ENCODE measurements around the gene RNLS.

RNLS gene

GRCh38 chr10:88457660-88458059 is 125.5 kb downstream of the RNLS start:
- no peak for TF ChIP-seq PRDM1 (tag by site-specific recombination; IDR thresholded peaks at IDR 0.05)
- peak; percentile 76 for TF ChIP-seq SCRT2 (tag by site-specific recombination; IDR thresholded peaks at IDR 0.05)
- no peak for TF ChIP-seq ZNF664 (tag by site-specific recombination; IDR thresholded peaks at IDR 0.05)
- peak; percentile 20; the same call in 1 of the 2 replicates for TF ChIP-seq SCRT1 (tag by site-specific recombination; IDR thresholded peaks at IDR 0.05; ENCODE audit: borderline replicate concordance)
- 0 out of 2 replicates have a peak, but pooled peaks have one; percentile 20 for TF ChIP-seq ZBTB17 (tag by site-specific recombination; IDR thresholded peaks at IDR 0.05)
- TF ChIP-seq CTCF (tag by site-specific recombination; IDR thresholded peaks at IDR 0.05): 0 out of 2 replicates have a peak, but pooled peaks have one; percentile 23
- Histone ChIP-seq H3K36me3 (ENCODE audit: control insufficient read depth in 2 of 2, insufficient read depth in 1 of 2, low read length in 2 of 2) (no peaks in the 10 kb centered on the region), H3K4me1 (ENCODE audit: control insufficient read depth, insufficient read depth, low read length) (no peaks in the 10 kb centered on the region), H3K9me3 (ENCODE audit: control insufficient read depth, insufficient read depth, low read depth, low read length) (no peaks in the 10 kb centered on the region), H3K27ac (ENCODE audit: extremely low read depth, low read depth, low read length) (no peak overlapping the region), H3K4me3 (ENCODE audit: low read depth, low read length) (no peak overlapping the region)
- POLR2A ChIA-PET: no interaction called here
- CTCF ChIA-PET: interaction anchor here (0.6 to 0.7 kb wide), 2 partner anchors 60 to 468 kb away, joined by 3 read pairs; no protein-coding TSS in a partner anchor

GRCh38 chr10:88456730-88457129 is 126.4 kb downstream of the RNLS start:
- Histone ChIP-seq H3K4me1 (ENCODE audit: control insufficient read depth, insufficient read depth, low read length) (no peaks in the 10 kb centered on the region), H3K27ac (ENCODE audit: extremely low read depth, low read depth, low read length) (no peak overlapping the region), H3K4me3 (ENCODE audit: low read depth, low read length) (no peak overlapping the region), H3K9me3 (ENCODE audit: control insufficient read depth, insufficient read depth, low read depth, low read length) (no peaks in the 10 kb centered on the region), H3K36me3 (ENCODE audit: control insufficient read depth in 2 of 2, insufficient read depth in 1 of 2, low read length in 2 of 2) (no peaks in the 10 kb centered on the region)
- CTCF ChIA-PET: no interaction called here
- POLR2A ChIA-PET: no interaction called here
- no peak for TF ChIP-seq ZNF274 (IDR thresholded peaks at IDR 0.05; ENCODE audit: low read length)
- no peak for TF ChIP-seq ZNF274 (tag by site-specific recombination; IDR thresholded peaks at IDR 0.05; ENCODE audit: borderline replicate concordance)
- no peak for TF ChIP-seq ZNF692 (tag by site-specific recombination; IDR thresholded peaks at IDR 0.05)
- TF ChIP-seq ZNF169 (tag by site-specific recombination; IDR thresholded peaks at IDR 0.05): no peak
- no peak for TF ChIP-seq ZBTB20 (tag by site-specific recombination; IDR thresholded peaks at IDR 0.05)
- TF ChIP-seq ZNF10 (tag by site-specific recombination; IDR thresholded peaks at IDR 0.05): no peak
- no peak for TF ChIP-seq ZNF121 (tag by site-specific recombination; IDR thresholded peaks at IDR 0.05)
- no peak for TF ChIP-seq ZNF785 (tag by site-specific recombination; IDR thresholded peaks at IDR 0.05)
- TF ChIP-seq ZNF398 (tag by site-specific recombination; IDR thresholded peaks at IDR 0.05): no peak
- no peak for TF ChIP-seq ZNF530 (tag by site-specific recombination; IDR thresholded peaks at IDR 0.05; ENCODE audit: low read depth)
- TF ChIP-seq ZNF555 (tag by site-specific recombination; conservative IDR thresholded peaks at IDR 0.05): no peak
- TF ChIP-seq MYNN (tag by site-specific recombination; IDR thresholded peaks at IDR 0.05; ENCODE audit: borderline replicate concordance): no peak
- no peak for TF ChIP-seq HOXA7 (CRISPR knock-in tag; IDR thresholded peaks at IDR 0.05; ENCODE audit: borderline replicate concordance)
- TF ChIP-seq ZNF776 (tag by site-specific recombination; IDR thresholded peaks at IDR 0.05; ENCODE audit: borderline replicate concordance): no peak
- no peak for TF ChIP-seq ZNF558 (tag by site-specific recombination; IDR thresholded peaks at IDR 0.05)
- no peak for TF ChIP-seq ZNF416 (tag by site-specific recombination; IDR thresholded peaks at IDR 0.05)
- TF ChIP-seq ZFP41 (tag by site-specific recombination; IDR thresholded peaks at IDR 0.05; ENCODE audit: borderline replicate concordance): no peak
- TF ChIP-seq ZNF596 (tag by site-specific recombination; IDR thresholded peaks at IDR 0.05): no peak
- no peak for TF ChIP-seq BCL11B (tag by site-specific recombination; IDR thresholded peaks at IDR 0.05; ENCODE audit: low read depth)
- no peak for TF ChIP-seq ZNF248 (tag by site-specific recombination; IDR thresholded peaks at IDR 0.05)
- no peak for TF ChIP-seq ZNF830 (tag by site-specific recombination; IDR thresholded peaks at IDR 0.05; ENCODE audit: low read depth)
